Parathyroid adenoma (tissue), 2 donors: Measurements from ENCODE around the gene OR9A2.

Experiments
- H2AFZ ChIP-seq: fragments of 300-600 bp; sonication (generic); one replicate; pipeline ENCODE4 v1.7.0; 2017; ENCODE audit warnings: antibody characterized with exemption, mild to moderate bottlenecking
- H3K27ac ChIP-seq: fragments of 300-600 bp; sonication (generic); one replicate; pipeline ENCODE4 v1.7.0; 2017
- H3K27me3 ChIP-seq: fragments of 300-600 bp; sonication (generic); one replicate; pipeline ENCODE4 v1.7.0; 2017; ENCODE audit warnings: low read length; ENCODE audit not compliant: control insufficient read depth, insufficient read depth
- H3K36me3 ChIP-seq: fragments of 300-600 bp; sonication (generic); one replicate; pipeline ENCODE4 v1.7.0; 2017; ENCODE audit warnings: low read length; ENCODE audit not compliant: control insufficient read depth, insufficient read depth
- H3K4me1 ChIP-seq: fragments of 300-600 bp; sonication (generic); one replicate; pipeline ENCODE4 v1.7.0; 2017; ENCODE audit warnings: control low read depth
- H3K4me2 ChIP-seq: fragments of 300-600 bp; sonication (generic); one replicate; pipeline ENCODE4 v1.7.0; 2017; ENCODE audit warnings: low read length
- H3K4me3 ChIP-seq: fragments of 300-600 bp; sonication (generic); one replicate; pipeline ENCODE4 v1.7.0; 2017; ENCODE audit warnings: low read depth, low read length
- H3K79me2 ChIP-seq: fragments of 300-600 bp; sonication (generic); one replicate; pipeline ENCODE4 v1.7.0; 2017; ENCODE audit warnings: control low read depth
- H3K9ac ChIP-seq: fragments of 300-600 bp; sonication (generic); one replicate; pipeline ENCODE4 v1.7.0; 2017; ENCODE audit warnings: mild to moderate bottlenecking
- H3K9me3 ChIP-seq: fragments of 300-600 bp; sonication (generic); one replicate; pipeline ENCODE4 v1.7.0; 2017; ENCODE audit warnings: low read length; ENCODE audit not compliant: control insufficient read depth
- TF ChIP-seq, protein P1 (sequence below): fragments of 300-600 bp; sonication (generic); IDR thresholded peaks from one replicate; pipeline ENCODE4 v1.7.0; 2017; ENCODE audit warnings: antibody characterized with exemption, mild to moderate bottlenecking
- donor health status: primary hyperparathyroidism.

Gene OR9A2

DNA sequence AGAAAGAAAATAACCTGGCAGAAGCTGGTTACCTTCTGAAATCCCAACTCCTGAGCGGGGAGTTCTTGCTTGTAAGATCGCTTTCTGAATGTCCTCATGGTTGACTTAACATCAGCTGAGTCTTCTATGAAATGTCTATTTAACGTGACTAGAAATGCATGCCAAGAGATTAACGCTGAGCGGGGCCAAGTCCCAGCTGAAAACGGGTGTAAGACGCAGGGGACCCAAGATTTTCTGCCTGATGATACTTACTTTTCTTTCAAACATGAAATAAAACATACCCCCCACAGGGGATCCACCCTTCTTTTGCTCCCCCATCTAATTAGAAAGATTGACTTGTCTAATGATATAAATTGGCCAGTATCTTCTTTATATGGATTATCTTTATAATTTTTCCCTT, 14.9 kb downstream of the OR9A2 start:
- no peak overlapping the region for H2AFZ ChIP-seq
- no peak overlapping the region for H3K4me3 ChIP-seq
- no peaks in the 10 kb centered on the region for H3K9me3 ChIP-seq
- H3K9ac ChIP-seq = no peak overlapping the region
- no peaks in the 10 kb centered on the region for H3K4me1 ChIP-seq
- no peaks in the 10 kb centered on the region for H3K79me2 ChIP-seq
- no peaks in the 10 kb centered on the region for H3K36me3 ChIP-seq
- no peak overlapping the region for H3K4me2 ChIP-seq
- H3K27ac ChIP-seq = no peak overlapping the region
- TF ChIP-seq, protein P1, sequence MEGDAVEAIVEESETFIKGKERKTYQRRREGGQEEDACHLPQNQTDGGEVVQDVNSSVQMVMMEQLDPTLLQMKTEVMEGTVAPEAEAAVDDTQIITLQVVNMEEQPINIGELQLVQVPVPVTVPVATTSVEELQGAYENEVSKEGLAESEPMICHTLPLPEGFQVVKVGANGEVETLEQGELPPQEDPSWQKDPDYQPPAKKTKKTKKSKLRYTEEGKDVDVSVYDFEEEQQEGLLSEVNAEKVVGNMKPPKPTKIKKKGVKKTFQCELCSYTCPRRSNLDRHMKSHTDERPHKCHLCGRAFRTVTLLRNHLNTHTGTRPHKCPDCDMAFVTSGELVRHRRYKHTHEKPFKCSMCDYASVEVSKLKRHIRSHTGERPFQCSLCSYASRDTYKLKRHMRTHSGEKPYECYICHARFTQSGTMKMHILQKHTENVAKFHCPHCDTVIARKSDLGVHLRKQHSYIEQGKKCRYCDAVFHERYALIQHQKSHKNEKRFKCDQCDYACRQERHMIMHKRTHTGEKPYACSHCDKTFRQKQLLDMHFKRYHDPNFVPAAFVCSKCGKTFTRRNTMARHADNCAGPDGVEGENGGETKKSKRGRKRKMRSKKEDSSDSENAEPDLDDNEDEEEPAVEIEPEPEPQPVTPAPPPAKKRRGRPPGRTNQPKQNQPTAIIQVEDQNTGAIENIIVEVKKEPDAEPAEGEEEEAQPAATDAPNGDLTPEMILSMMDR = no peak
- H3K27me3 ChIP-seq = no peaks in the 10 kb centered on the region

DNA sequence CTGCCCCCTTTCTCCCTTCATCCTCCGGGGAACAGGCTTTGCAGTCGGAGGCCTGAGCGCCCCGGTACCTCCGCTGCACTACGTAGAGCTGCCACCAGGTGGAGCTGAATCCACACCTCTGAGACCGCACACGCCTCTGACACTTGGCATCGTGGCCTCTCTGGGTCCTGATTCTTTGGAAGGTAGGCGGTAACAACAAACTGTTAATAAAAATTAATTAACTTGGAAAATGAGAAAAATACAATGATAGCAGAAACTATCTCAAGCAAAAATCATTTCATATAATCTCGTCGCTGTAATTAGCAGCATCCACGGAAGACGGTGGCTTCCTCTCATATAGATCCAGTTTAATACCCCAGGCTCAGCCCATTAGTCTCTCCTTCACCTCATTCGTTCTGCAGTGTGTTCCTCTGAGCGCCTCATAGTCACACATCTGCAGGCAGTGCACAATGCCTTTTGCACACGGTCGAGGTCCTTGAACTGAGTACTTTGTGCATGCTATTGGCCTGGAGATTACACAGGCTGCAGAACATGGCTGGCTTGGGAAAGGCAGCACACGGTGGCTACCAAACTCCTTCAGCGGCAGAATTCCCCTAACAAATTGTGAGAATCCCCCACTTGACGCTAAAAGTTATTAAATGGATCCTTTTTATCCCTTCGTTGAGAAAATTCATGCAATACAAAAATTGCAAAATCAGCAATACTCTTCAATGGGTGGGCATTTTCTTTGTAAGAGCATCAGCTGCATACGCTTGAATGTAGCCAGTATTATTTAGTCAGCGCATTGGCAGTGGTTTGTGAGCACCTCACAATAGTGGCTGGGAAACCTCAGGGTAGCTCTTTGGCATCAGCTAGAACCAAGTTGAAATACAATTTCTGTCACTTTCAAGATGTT, 18.7 kb downstream of the OR9A2 start:
- H3K4me2 ChIP-seq = no peak overlapping the region
- H3K36me3 ChIP-seq = no peaks in the 10 kb centered on the region
- no peaks in the 10 kb centered on the region for H3K79me2 ChIP-seq
- TF ChIP-seq, protein P1 = peak; percentile 96
- no peak overlapping the region for H3K9ac ChIP-seq
- no peaks in the 10 kb centered on the region for H3K27me3 ChIP-seq
- no peak overlapping the region for H3K27ac ChIP-seq
- no peaks in the 10 kb centered on the region for H3K4me1 ChIP-seq
- no peak overlapping the region for H2AFZ ChIP-seq
- no peak overlapping the region for H3K4me3 ChIP-seq
- no peaks in the 10 kb centered on the region for H3K9me3 ChIP-seq

DNA sequence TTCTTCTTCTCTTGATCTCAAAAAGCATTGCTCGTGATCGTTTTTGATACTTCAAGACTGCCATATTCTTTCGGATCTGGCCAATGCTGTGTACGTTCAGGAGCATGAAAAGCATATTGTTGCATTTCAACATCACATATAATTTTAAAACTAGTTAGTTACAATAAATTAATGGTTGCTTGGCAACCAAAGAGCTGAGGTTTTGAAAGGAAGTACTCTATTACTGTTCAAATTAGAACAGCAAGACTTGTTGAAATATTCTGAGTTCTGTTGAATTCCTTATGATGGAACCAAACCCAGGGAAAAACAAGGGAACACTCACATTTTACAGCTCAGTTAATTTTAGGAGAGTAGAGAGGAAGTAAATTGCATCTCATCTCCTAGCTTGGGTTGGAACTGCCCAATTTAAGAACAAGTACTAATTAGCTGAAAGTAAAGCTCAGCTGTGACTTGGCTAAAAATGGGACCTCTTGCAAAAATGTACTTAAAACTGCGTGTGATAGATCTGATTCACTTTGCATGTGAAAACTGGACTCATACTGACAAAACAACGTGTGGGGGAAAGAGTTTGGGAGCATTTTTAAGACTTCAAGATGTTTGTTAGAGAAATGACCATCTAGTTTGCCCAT, 21.2 kb downstream of the OR9A2 start:
- Histone ChIP-seq H3K4me2 (no peak overlapping the region), H3K4me3 (no peak overlapping the region), H2AFZ (no peak overlapping the region), H3K79me2 (no peaks in the 10 kb centered on the region), H3K36me3 (no peaks in the 10 kb centered on the region), H3K27me3 (no peaks in the 10 kb centered on the region), H3K9me3 (no peaks in the 10 kb centered on the region), H3K27ac (no peak overlapping the region), H3K9ac (no peak overlapping the region), H3K4me1 (no peaks in the 10 kb centered on the region)
- TF ChIP-seq, protein P1 = no peak

DNA sequence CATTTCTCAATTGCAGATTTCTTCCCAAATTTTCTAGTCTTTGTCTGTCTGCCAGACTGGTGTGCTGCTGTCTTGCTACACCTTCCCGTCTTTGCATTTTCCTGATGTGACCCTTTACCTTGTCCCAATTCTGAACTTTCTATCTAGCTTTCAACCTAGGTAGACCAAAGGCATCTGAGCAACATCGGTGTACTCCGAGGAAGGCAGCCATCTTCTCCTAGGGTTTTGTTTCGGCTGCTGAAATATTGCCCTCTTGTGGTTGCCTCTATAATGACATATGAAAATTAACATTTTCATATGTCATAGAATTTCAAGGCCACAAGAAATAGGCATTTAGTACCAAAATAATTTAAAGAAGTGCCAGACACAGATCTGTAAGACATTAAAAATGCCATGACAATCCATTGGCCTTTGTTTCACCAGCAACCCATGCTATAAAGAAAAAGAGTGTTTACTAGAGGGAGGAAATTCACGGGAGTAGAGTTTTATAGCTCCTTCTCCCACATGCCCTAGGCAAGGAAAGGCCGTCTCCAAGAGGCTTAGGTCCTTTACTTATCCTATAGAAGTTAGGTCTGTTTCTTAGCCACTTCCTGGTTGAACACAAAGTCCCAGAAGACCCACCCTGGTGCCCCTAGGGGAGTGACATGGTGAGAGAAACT, 23.4 kb downstream of the OR9A2 start:
- no peaks in the 10 kb centered on the region for H3K4me1 ChIP-seq
- H3K4me2 ChIP-seq = peak overlapping the region; percentile 52
- no peaks in the 10 kb centered on the region for H3K79me2 ChIP-seq
- H3K9ac ChIP-seq = no peak overlapping the region
- no peaks in the 10 kb centered on the region for H3K9me3 ChIP-seq
- no peak overlapping the region for H3K27ac ChIP-seq
- TF ChIP-seq, protein P1 = peak; percentile 89
- H3K36me3 ChIP-seq = no peaks in the 10 kb centered on the region
- peak overlapping the region; percentile 81 for H2AFZ ChIP-seq
- no peaks in the 10 kb centered on the region for H3K27me3 ChIP-seq
- H3K4me3 ChIP-seq = peak overlapping the region; percentile 25
